ENCODE measurements around the gene SPHK2.

The SPHK2 gene

GRCh38 chr19:48664476-48664875 lies 45.2 kb downstream of the SPHK2 start:
- TF ChIP-seq CTCF (IDR thresholded peaks at IDR 0.05; ENCODE audit: control insufficient read depth, extremely low read depth, insufficient read depth): no peak
- H3K4me3 ChIP-seq (ENCODE audit: low read depth, low read length): no peak overlapping the region
- no peak for DNase-seq (ENCODE audit: low read depth)

- H3K4me3 ChIP-seq (ENCODE audit: low read depth, low read length): no peak overlapping the region
- DNase-seq (ENCODE audit: low read depth): no peak
- TF ChIP-seq CTCF (IDR thresholded peaks at IDR 0.05; ENCODE audit: control insufficient read depth, extremely low read depth, insufficient read depth): no peak
Measured at GRCh38 chr19:48665786-48666185, 46.5 kb downstream of the SPHK2 start.

- no peak overlapping the region for H3K4me3 ChIP-seq (ENCODE audit: low read depth, low read length)
- no peak for DNase-seq (ENCODE audit: low read depth)
- no peak for TF ChIP-seq CTCF (IDR thresholded peaks at IDR 0.05; ENCODE audit: control insufficient read depth, extremely low read depth, insufficient read depth)
Measured at GRCh38 chr19:48668332-48668731, 49.0 kb downstream of the SPHK2 start.

GRCh38 chr19:48668761-48669160 lies 49.5 kb downstream of the SPHK2 start:
- no peak overlapping the region for H3K4me3 ChIP-seq (ENCODE audit: low read depth, low read length)
- TF ChIP-seq CTCF (IDR thresholded peaks at IDR 0.05; ENCODE audit: control insufficient read depth, extremely low read depth, insufficient read depth): no peak
- DNase-seq (ENCODE audit: low read depth): no peak

GRCh38 chr19:48669903-48670668 lies 50.8 kb downstream of the SPHK2 start:
- DNase-seq (ENCODE audit: low read depth): no peak
- no peak for TF ChIP-seq CTCF (IDR thresholded peaks at IDR 0.05; ENCODE audit: control insufficient read depth, extremely low read depth, insufficient read depth)
- no peak overlapping the region for H3K4me3 ChIP-seq (ENCODE audit: low read depth, low read length)

GRCh38 chr19:48670699-48671445 lies 51.6 kb downstream of the SPHK2 start:
- DNase-seq (ENCODE audit: low read depth): no peak
- TF ChIP-seq CTCF (IDR thresholded peaks at IDR 0.05; ENCODE audit: control insufficient read depth, extremely low read depth, insufficient read depth): no peak

More at GRCh38 chr19:48670699-48671445, 51.6 kb downstream of the SPHK2 start:
- no peak overlapping the region for H3K4me3 ChIP-seq (ENCODE audit: low read depth, low read length)

All from LNCaP clone FGC (cell line).